IgD-negative memory B cell (primary cell): ENCODE measurements around the gene RMP24.
A peak's percentile ranks its signal among the peaks of the same experiment; 100 is the strongest.
"Not testable (repeated sequence)": the region's sequence is repeated elsewhere in the genome, so short reads cannot be mapped to it uniquely, and the experiment has no call there.

Source experiments
- H3K27ac Mint-ChIP-seq, 3 donors: one replicate each; pipeline ENCODE4 v1.8.0; 2020 to 2022; ENCODE audit warnings: mild to moderate bottlenecking in 3 of 3, mixed read lengths in 3 of 3, moderate library complexity in 1 of 3
- H3K27me3 Mint-ChIP-seq: one replicate; pipeline ENCODE4 v1.8.0; 2021; ENCODE audit warnings: mixed read lengths
- H3K36me3 Mint-ChIP-seq: one replicate; pipeline ENCODE4 v1.8.0; 2020; ENCODE audit warnings: mild to moderate bottlenecking, mixed read lengths
- H3K4me1 Mint-ChIP-seq, 3 donors: one replicate each; pipeline ENCODE4 v1.8.0; 2020 to 2022; ENCODE audit warnings: mixed read lengths in 3 of 3, mild to moderate bottlenecking in 1 of 3
- H3K4me3 Mint-ChIP-seq, 4 donors: one replicate each; pipeline ENCODE4 v1.8.0; 2020 to 2022; ENCODE audit warnings: mild to moderate bottlenecking in 4 of 4, mixed read lengths in 4 of 4, moderate library complexity in 3 of 4
- H3K9me3 Mint-ChIP-seq, 3 donors: one replicate each; pipeline ENCODE4 v1.8.0; 2020 to 2021; ENCODE audit warnings: mixed read lengths in 3 of 3, mild to moderate bottlenecking in 1 of 3

Gene RMP24

DNA sequence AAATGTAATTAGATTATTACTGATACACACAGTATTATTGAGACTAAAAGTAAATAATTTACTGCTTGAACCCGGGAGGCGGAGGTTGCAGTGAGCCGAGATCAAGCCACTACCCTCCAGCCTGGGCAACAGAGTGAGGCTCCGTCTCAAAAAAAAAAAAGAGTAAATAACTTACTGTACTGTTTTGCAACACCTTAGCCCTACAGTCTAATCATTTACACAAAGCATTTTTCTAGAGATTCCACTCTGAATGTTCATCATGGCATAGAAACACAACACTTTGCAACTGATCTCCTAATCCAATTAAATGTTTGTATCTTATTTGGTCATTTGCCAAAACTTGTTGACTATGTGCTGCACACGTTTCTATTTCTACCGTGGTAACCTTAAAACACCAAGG is 23.4 kb upstream of the RMP24 start:
- Mint-ChIP-seq H3K27me3 (peaks cover 18% of the 10 kb centered on the region), H3K36me3 (no peaks in the 10 kb centered on the region), H3K4me1 (peaks cover 1 to 6% (median 5%) of the 10 kb centered on the region in 3 donors), H3K4me3 (no peak overlapping the region), H3K9me3 (peaks cover 0 to 2% (median 0%) of the 10 kb centered on the region in 3 donors), H3K27ac (no peak overlapping the region)

DNA sequence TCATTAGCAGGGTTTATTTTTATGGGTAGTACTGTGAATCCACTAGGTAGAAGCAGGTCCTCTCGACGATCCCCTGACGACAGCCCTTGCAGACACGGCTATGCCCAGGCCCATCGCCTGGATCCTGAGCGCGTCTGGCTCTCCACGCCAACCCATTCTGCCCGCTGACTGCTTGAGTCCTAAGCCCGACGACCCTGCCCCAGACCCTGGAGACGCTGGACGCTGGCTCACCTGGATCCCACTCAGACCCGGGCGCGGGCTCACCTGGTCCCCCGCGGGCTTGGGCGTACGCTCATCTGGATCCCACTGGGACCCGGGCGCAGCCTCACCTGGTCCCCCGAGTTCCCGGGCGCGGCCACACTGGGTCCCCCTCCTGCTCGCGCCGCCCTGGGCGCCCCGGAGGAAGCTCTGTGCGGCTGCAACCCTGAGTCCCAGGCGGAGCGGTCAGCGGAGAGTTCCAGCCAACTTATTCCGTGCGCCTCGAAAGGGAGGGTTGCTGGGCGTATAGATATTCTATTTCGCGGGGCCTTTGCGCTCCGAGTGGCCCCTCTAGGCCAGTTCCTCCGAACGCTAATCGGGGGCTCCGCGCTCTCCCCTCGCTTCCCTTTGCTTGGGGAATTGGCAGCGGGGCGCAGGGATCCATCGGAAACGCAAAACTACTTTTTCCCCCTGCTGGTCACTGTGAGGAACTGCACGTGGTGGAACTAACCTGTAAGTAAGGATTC is 22.4 kb upstream of the RMP24 start:
- Mint-ChIP-seq H3K27me3 (peaks cover 18% of the 10 kb centered on the region), H3K36me3 (no peaks in the 10 kb centered on the region), H3K9me3 (peaks cover 0 to 2% (median 2%) of the 10 kb centered on the region in 3 donors), H3K4me3 (peak overlapping the region; percentile 71 to 88 (median 80)), H3K27ac (no peak overlapping the region), H3K4me1 (peaks cover 1 to 6% (median 5%) of the 10 kb centered on the region in 3 donors)

DNA sequence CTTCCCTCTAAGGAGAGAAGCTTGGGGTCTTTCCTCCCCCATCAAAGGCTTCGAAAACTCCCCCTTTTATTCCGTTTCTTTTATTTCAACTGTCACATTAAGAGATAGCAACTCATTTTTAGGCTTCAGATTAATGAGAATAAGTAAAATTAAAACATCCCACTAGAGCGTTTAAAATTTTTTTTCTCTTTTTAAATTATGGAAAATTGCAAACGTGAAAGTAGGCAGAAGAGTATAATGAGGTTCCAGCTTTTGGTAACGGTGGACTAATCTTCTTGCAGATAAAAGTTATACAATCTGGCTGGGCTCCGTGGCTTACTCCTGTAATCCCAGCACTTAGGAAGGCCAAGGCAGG is 21.9 kb upstream of the RMP24 start:
- H3K36me3 Mint-ChIP-seq: no peaks in the 10 kb centered on the region
- peak overlapping the region in 1 of 4 donors; percentile 85 for H3K4me3 Mint-ChIP-seq
- peaks cover 1 to 6% (median 5%) of the 10 kb centered on the region in 3 donors for H3K4me1 Mint-ChIP-seq
- H3K27me3 Mint-ChIP-seq: peaks cover 18% of the 10 kb centered on the region
- H3K27ac Mint-ChIP-seq: no peak overlapping the region
- H3K9me3 Mint-ChIP-seq: peaks cover 0 to 3% (median 2%) of the 10 kb centered on the region in 3 donors

- Mint-ChIP-seq H3K9me3 (peaks cover 0 to 3% (median 2%) of the 10 kb centered on the region in 3 donors), H3K36me3 (no peaks in the 10 kb centered on the region), H3K4me3 (no peak overlapping the region), H3K4me1 (peaks cover 1 to 6% (median 5%) of the 10 kb centered on the region in 3 donors), H3K27me3 (peaks cover 19% of the 10 kb centered on the region), H3K27ac (no peak overlapping the region)
Measured at GRCh38 chr18:35953688-35954087, 18.8 kb upstream of the RMP24 start.

DNA sequence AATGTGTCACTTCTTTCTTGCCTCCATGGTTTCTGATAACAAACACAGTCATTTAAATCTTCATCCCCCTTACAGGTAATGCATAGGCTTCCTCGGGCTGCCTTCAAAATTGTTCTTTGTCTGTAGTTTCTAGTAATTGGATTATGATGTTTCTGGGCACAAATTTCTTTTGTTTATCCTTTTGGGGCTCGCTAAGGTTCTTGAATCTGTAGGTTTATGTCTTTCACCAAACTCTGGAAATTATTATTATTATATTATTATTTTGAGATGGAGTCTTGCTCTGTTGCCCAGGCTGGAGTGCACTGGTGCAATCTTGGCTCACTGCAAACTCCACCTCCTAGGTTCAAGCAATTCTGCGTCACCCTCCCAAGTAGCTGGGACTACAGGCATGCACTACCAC is 16.3 kb upstream of the RMP24 start:
- H3K27me3 Mint-ChIP-seq: peaks cover 6% of the 10 kb centered on the region
- peaks cover 0 to 1% (median 0%) of the 10 kb centered on the region in 3 donors for H3K4me1 Mint-ChIP-seq
- H3K9me3 Mint-ChIP-seq: peaks cover 3 to 8% (median 5%) of the 10 kb centered on the region in 3 donors
- no peak overlapping the region for H3K27ac Mint-ChIP-seq
- H3K36me3 Mint-ChIP-seq: no peaks in the 10 kb centered on the region
- H3K4me3 Mint-ChIP-seq: no peak overlapping the region

GRCh38 chr18:35962320-35962719 is 10.2 kb upstream of the RMP24 start:
- no peaks in the 10 kb centered on the region for H3K36me3 Mint-ChIP-seq
- no peaks in the 10 kb centered on the region for H3K4me1 Mint-ChIP-seq
- peak overlapping the region in 1 of 4 donors; percentile 0 for H3K4me3 Mint-ChIP-seq
- no peak overlapping the region for H3K27ac Mint-ChIP-seq
- peaks cover 0 to 8% (median 3%) of the 10 kb centered on the region in 3 donors for H3K9me3 Mint-ChIP-seq
- H3K27me3 Mint-ChIP-seq: no peaks in the 10 kb centered on the region

DNA sequence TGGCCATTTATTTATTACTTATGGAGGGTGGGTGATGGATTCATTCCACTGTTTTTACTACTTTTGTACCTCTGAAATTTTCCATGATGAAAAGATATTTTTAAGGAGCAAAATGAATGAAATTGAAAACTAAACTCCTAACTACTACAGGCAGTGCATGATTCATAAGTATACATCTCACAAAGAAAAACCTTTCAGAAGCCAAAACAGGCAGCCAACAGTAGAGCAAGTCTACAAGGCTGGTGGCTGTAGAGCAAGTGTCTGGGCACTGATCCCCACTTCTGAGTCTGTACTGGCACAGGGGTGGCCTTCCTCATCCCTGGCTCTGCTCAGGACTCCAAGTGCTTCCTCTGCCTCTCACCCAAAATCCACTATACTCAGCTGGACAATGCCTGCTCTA is 8.2 kb upstream of the RMP24 start:
- Mint-ChIP-seq H3K9me3 (peaks cover 0 to 3% (median 2%) of the 10 kb centered on the region in 3 donors), H3K4me3 (no peak overlapping the region), H3K27ac (no peak overlapping the region), H3K27me3 (no peaks in the 10 kb centered on the region), H3K36me3 (no peaks in the 10 kb centered on the region), H3K4me1 (peaks cover 5 to 11% (median 6%) of the 10 kb centered on the region in 3 donors)

DNA sequence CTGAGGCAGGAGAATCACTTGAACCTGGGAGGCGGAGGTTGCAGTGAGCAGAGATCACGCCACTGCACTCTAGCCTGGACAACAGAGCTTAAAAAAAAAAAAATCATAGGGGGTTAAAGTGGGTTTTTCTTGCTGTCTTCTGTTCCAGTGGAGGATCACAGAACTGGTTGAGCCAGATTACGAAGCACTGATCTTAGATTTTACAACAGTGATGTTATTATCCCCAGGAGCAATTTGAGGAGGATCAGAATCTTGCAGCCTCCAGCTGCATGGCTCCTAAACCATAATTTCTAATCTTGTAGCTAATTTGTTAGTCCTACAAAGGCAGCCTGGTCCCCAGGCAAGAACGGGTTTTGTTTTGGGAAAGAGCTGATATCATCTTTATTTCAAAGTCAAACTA is 4.6 kb upstream of the RMP24 start:
- peak overlapping the region in 2 of 4 donors; percentile 37 to 78 for H3K4me3 Mint-ChIP-seq
- H3K4me1 Mint-ChIP-seq: peaks cover 13 to 28% (median 23%) of the 10 kb centered on the region in 3 donors
- H3K36me3 Mint-ChIP-seq, H3K9me3 Mint-ChIP-seq, H3K27me3 Mint-ChIP-seq: not testable (repeated sequence)
- H3K27ac Mint-ChIP-seq: peak overlapping the region in 1 of 3 donors; percentile 22

- H3K4me3 Mint-ChIP-seq: peak overlapping the region; percentile 34 to 79 (median 36)
- H3K4me1 Mint-ChIP-seq: peaks cover 18 to 33% (median 27%) of the 10 kb centered on the region in 3 donors
- peaks cover 2% of the 10 kb centered on the region for H3K36me3 Mint-ChIP-seq
Measured at GRCh38 chr18:35968278-35968880, 4.1 kb upstream of the RMP24 start.

DNA sequence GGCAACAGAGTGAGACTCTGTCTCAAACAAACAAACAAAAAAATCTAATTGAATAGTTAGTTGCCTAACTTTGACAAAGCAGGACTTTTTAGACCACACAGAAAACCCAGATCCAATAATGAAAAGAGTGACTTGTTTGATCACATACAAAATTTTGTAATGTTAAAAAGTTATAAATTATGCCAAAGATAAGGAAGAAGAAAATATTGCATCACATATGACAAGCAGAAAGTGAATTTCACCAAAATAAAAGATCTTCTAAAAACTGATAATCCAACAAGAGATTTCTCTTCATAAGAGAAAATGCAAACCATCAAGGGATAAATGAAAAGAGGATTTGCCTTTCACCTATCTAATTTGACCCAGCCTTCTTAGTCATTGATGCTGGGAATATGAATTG is 2.8 kb upstream of the RMP24 start:
- peaks cover 2% of the 10 kb centered on the region for H3K36me3 Mint-ChIP-seq
- H3K27me3 Mint-ChIP-seq: no peaks in the 10 kb centered on the region
- peak overlapping the region in 1 of 4 donors; percentile 93 for H3K4me3 Mint-ChIP-seq
- peak overlapping the region in 2 of 3 donors; percentile 9 to 80 for H3K27ac Mint-ChIP-seq
- no peaks in the 10 kb centered on the region for H3K9me3 Mint-ChIP-seq
- H3K4me1 Mint-ChIP-seq: peaks cover 23 to 42% (median 32%) of the 10 kb centered on the region in 3 donors

More at GRCh38 chr18:35968278-35968880, 4.1 kb upstream of the RMP24 start:
- Mint-ChIP-seq H3K27me3 (no peaks in the 10 kb centered on the region), H3K9me3 (no peaks in the 10 kb centered on the region), H3K27ac (peak overlapping the region in 2 of 3 donors; percentile 22 to 88)

DNA sequence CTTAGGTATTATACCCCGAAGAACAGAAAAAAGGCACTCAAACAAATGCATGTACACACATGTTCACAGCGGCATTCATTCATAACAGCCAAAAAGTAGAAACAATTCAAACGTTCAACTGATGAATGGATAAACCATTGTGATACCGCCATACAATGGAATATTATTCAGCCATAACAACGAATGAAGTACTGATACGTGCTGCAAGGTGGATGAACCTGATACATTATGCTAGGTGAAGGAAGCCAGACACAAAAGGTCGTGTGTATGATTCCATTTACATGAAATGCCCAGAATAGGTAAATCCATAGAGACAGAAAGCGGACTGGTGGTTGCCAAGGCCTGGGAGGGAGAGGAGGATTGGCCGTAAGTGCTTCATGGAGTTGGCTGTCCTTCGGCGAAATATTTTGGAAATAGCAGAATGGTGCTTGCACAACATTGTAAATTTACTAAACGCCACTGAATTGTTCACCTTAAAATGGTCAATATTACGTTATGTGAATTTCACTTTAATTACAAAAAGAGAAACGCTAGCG is 750 bp upstream of the RMP24 start:
- Mint-ChIP-seq H3K27me3 (no peaks in the 10 kb centered on the region), H3K36me3 (peaks cover 2% of the 10 kb centered on the region), H3K9me3 (no peaks in the 10 kb centered on the region), H3K4me3 (peak overlapping the region; percentile 95 to 100 (median 96)), H3K4me1 (peaks cover 27 to 48% (median 34%) of the 10 kb centered on the region in 3 donors), H3K27ac (peak overlapping the region; percentile 89 to 99 (median 96))

- peak overlapping the region; percentile 71 to 99 (median 89) for H3K27ac Mint-ChIP-seq
- H3K4me3 Mint-ChIP-seq: peak overlapping the region; percentile 95 to 100 (median 96)
- H3K4me1 Mint-ChIP-seq: peaks cover 21 to 41% (median 31%) of the 10 kb centered on the region in 3 donors
- H3K36me3 Mint-ChIP-seq: peaks cover 4% of the 10 kb centered on the region
- no peaks in the 10 kb centered on the region for H3K9me3 Mint-ChIP-seq
- H3K27me3 Mint-ChIP-seq: no peaks in the 10 kb centered on the region
Measured at GRCh38 chr18:35973650-35974049, 1.2 kb downstream of the RMP24 start.

DNA sequence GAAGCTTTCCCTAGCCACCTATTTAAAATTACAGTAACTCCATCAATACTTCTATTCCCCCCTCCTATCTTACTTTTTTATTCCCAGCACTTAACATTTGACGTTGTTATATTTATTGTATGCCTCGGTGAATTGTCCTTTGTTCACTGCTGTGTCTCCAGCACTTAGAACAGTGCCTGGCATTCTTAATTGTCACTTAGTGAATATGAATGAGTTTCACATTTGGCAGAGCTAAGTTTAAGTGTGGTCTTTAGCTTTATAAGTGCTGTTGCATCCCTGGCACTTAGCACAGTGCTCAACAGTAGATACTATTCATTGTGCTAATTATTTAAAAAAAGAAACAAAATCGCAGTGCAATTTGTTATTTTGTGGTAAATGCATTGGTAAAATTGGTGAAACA is 1.7 kb downstream of the RMP24 start:
- Mint-ChIP-seq H3K27me3 (no peaks in the 10 kb centered on the region), H3K27ac (peak overlapping the region; percentile 71 to 99 (median 89)), H3K4me3 (peak overlapping the region; percentile 52 to 100 (median 82)), H3K36me3 (peaks cover 5% of the 10 kb centered on the region), H3K4me1 (peaks cover 21 to 38% (median 29%) of the 10 kb centered on the region in 3 donors), H3K9me3 (no peaks in the 10 kb centered on the region)

GRCh38 chr18:35979112-35979511 is 6.6 kb downstream of the RMP24 start:
- Mint-ChIP-seq H3K4me1 (peaks cover 4 to 10% (median 6%) of the 10 kb centered on the region in 3 donors), H3K4me3 (no peak overlapping the region), H3K36me3 (peaks cover 15% of the 10 kb centered on the region), H3K27me3 (no peaks in the 10 kb centered on the region), H3K27ac (no peak overlapping the region), H3K9me3 (no peaks in the 10 kb centered on the region)

GRCh38 chr18:35982409-35983114 is 10.1 kb downstream of the RMP24 start:
- H3K27me3 Mint-ChIP-seq: no peaks in the 10 kb centered on the region
- H3K4me3 Mint-ChIP-seq: no peak overlapping the region
- H3K9me3 Mint-ChIP-seq: no peaks in the 10 kb centered on the region
- H3K36me3 Mint-ChIP-seq: peaks cover 17% of the 10 kb centered on the region
- H3K4me1 Mint-ChIP-seq: peaks cover 0 to 2% (median 0%) of the 10 kb centered on the region in 3 donors
- peak overlapping the region in 1 of 3 donors; percentile 63 for H3K27ac Mint-ChIP-seq
